Body of pancreas (tissue), 4 donors: ENCODE results near the gene MRPL9. TPM values are rescaled to one million over a fixed set of nuclear protein-coding genes. Genes with fewer than 3 reads are reported as not detected.

ENCODE experiments used
- ATAC-seq: fragments of 150-250 bp; one replicate; pipeline ENCODE4 v1.9.1; 2016
- DNase-seq, 4 donors: peaks; one replicate each; pipeline ENCODE4 v3.0.0-alpha.2; 2019
- H3K27ac ChIP-seq, 4 donors: fragments of 200-600 bp; sonication (generic); 1 replicate in 3 of 4; 2 replicates in 1 of 4; pipeline versions ENCODE4 v1.5.1 to v1.6.1; 2016 to 2019; ENCODE audit warnings: mild to moderate bottlenecking in 1 of 4, mixed read lengths in 1 of 4, moderate library complexity in 1 of 4
- H3K27me3 ChIP-seq, 2 donors: fragments of 200-600 bp; sonication (generic); one replicate each; pipeline ENCODE4 v1.6.0; 2016; ENCODE audit warnings: mild to moderate bottlenecking in 1 of 2
- H3K36me3 ChIP-seq, 2 donors: fragments of 200-600 bp; sonication (generic); replicated peaks in 1 of 2; 2 replicates each; pipeline ENCODE4 v1.5.1; 2016; ENCODE audit warnings: low read depth in 2 of 2; ENCODE audit not compliant: insufficient read depth in 1 of 2
- H3K4me1 ChIP-seq: fragments of 200-600 bp; sonication (generic); one replicate; pipeline ENCODE4 v1.6.0; 2016
- H3K4me3 ChIP-seq, 2 donors: fragments of 200-600 bp; sonication (generic); 1 replicate in 1 of 2; 2 replicates in 1 of 2; pipeline ENCODE4 v1.5.1; 2016 to 2019
- H3K9me3 ChIP-seq, 3 donors: fragments of 200-600 bp; sonication (generic); 1 replicate in 2 of 3; 2 replicates in 1 of 3; pipeline ENCODE4 v1.5.1; 2016
- POLR2A ChIP-seq, 3 donors: fragments of 450-650 bp; IDR thresholded peaks; one replicate each; pipeline ENCODE4 v1.6.1; 2016; ENCODE audit warnings: antibody characterized with exemption in 3 of 3, mild to moderate bottlenecking in 2 of 3
- WGBS, 2 donors: methylation state at CpG; one replicate each; pipeline ENCODE4 v1.1.5; 2017; 5-methylcytosine and 5-hydroxymethylcytosine counted together
- intact Hi-C: fragments of 100-400 bp; cut with DNase I; formaldehyde crosslinking; loops from one replicate; pipeline ENCODE4 v1.15.1; 2023
- total RNA-seq, 2 donors: library from RNA; depleted of rRNA; stranded (reverse); fragments of >200 nt; gene quantifications; one replicate each; pipeline ENCODE4 v1.1.0, GENCODE V29; 2016
- TF ChIP-seq, protein P1 (sequence below), 7 experiments: fragments of 450-650 bp in 4 of 7; fragments of 200-600 bp in 3 of 7; sonication (generic) in 3 of 7; IDR thresholded peaks; one replicate each; pipeline ENCODE4 v1.5.1; 2016 to 2019; ENCODE audit warnings: antibody characterized with exemption in 7 of 7

The MRPL9 gene
- total RNA-seq, 2 donors from 2014 or later: 24.6 to 40.2 TPM

DNA sequence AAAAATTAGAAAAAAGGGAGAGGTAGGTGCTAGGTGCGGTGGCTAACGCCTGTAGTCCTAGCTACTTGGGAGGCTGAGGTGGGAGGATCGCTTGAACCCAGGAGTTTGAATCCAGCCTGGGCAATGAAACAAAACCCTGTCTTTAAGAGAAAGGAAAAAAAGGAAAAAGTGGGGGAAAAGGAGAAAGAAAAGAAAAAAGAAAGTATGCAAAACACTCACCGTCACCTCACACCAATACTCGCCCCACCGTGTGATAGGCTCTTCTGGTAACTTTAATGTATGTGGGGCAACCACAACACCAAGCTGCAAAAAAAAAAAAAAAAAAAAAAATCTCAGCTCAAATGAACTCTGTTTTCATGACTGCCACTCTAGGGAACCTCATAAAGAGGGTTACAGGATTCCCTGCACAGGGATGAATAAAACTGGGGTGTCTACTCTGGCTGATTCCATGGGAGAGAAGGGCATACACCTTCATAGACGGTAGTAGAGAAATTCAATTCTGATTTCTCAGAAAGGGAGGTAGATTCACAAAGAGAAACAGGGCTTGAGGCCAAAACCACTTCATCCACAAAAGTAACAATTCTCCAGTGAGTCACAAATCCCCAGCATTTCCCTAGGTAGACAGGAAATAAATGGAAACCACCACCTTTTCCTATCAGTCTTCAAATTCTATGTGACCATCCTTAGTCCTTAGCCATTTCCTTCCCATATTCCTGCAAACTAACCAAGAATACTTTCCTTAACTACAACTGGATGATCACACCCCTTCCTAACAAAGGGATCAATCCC, 2.5 kb downstream of the MRPL9 start:
- DNase-seq (no peak), ATAC-seq (no peak)
- Histone ChIP-seq H3K4me3 (no peak overlapping the region), H3K36me3 (peaks cover 0 to 8% of the 10 kb centered on the region in 2 donors), H3K9me3 (no peaks in the 10 kb centered on the region), H3K27me3 (no peaks in the 10 kb centered on the region), H3K27ac (no peak overlapping the region), H3K4me1 (peaks cover 14% of the 10 kb centered on the region)
- no peak for TF ChIP-seq POLR2A (IDR thresholded peaks at IDR 0.05)
- TF ChIP-seq, protein P1, sequence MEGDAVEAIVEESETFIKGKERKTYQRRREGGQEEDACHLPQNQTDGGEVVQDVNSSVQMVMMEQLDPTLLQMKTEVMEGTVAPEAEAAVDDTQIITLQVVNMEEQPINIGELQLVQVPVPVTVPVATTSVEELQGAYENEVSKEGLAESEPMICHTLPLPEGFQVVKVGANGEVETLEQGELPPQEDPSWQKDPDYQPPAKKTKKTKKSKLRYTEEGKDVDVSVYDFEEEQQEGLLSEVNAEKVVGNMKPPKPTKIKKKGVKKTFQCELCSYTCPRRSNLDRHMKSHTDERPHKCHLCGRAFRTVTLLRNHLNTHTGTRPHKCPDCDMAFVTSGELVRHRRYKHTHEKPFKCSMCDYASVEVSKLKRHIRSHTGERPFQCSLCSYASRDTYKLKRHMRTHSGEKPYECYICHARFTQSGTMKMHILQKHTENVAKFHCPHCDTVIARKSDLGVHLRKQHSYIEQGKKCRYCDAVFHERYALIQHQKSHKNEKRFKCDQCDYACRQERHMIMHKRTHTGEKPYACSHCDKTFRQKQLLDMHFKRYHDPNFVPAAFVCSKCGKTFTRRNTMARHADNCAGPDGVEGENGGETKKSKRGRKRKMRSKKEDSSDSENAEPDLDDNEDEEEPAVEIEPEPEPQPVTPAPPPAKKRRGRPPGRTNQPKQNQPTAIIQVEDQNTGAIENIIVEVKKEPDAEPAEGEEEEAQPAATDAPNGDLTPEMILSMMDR (IDR thresholded peaks at IDR 0.05): no peak
- 88 to 90% methylated on average over 7 of the region's 7 CpGs for WGBS, 2 donors
- intact Hi-C loops: no loop called here

DNA sequence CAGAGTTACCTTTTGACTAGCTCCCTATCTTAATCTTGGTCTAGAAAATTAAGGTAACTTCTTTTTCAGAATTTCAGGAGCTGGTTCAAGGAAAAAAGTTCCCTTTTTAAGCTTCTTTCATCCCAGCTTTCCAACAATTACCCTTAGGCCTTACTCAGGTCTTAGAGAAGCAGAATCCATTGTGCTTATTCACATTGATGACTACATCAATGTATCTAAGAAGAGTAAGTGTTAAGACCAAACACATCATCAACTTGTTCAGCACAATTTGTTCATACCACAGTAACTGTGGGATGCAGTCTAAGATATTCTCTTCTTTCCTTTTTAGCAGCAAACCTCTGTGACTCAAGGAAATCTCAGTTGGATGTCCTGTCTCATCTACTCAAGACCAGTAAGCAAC, 4.1 kb downstream of the MRPL9 start:
- Histone ChIP-seq H3K4me3 (no peak overlapping the region), H3K4me1 (peaks cover 10% of the 10 kb centered on the region), H3K36me3 (peaks cover 0 to 8% of the 10 kb centered on the region in 2 donors), H3K27ac (no peak overlapping the region), H3K27me3 (no peaks in the 10 kb centered on the region), H3K9me3 (no peaks in the 10 kb centered on the region)
- no peak for DNase-seq
- no peak for ATAC-seq
- intact Hi-C loops: no loop called here
- TF ChIP-seq, protein P1 (IDR thresholded peaks at IDR 0.05): no peak
- no peak for TF ChIP-seq POLR2A (IDR thresholded peaks at IDR 0.05)

DNA sequence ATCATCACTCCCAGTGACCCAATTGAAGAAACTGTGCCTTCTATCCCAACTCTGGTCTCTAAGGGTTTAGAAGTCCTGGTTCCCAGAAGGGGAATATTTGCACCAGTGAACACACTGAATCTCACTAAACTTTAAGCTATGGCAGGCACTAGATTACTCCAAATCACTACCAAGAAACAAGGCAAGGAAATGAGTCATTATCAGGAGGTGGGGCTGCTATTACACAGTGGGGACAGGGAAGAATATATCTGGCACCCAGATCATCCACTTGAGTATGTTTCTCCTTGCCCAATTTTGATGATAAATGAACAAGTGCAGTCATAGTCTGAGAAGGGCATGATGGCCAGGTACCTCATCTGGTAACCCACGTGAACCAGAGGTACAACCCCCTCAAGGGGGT, 7.0 kb downstream of the MRPL9 start:
- Histone ChIP-seq H3K27ac (no peak overlapping the region), H3K9me3 (no peaks in the 10 kb centered on the region), H3K4me1 (no peaks in the 10 kb centered on the region), H3K36me3 (peaks cover 0 to 8% of the 10 kb centered on the region in 2 donors), H3K27me3 (no peaks in the 10 kb centered on the region), H3K4me3 (no peak overlapping the region)
- TF ChIP-seq, protein P1 (IDR thresholded peaks at IDR 0.05): no peak
- TF ChIP-seq POLR2A (IDR thresholded peaks at IDR 0.05): no peak
- no peak for DNase-seq
- WGBS, 2 donors: 55 to 67% methylated on average over 1 of the region's 1 CpG
- no peak for ATAC-seq
- intact Hi-C loops: no loop called here

DNA sequence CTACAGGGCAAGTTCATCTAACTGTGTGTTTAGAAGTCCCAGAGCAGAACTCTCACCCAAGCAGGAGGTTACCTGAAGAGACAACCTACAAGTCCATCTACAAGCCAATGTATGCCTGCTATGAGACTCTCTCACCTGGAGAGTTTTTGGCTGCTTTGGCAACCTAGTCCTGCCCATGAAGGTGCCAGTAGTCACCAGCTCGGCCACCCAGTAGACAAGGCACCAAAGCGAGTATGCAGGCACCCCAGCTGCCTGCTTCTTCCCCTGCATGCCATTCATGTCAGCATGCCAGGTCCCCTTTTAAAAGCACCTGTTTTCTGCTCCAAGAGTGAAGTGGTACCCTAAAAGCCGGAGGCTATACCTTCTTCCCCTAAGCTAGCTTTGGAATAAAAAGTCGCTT, 21.8 kb downstream of the MRPL9 start:
- TF ChIP-seq, protein P1 (IDR thresholded peaks at IDR 0.05): no peak
- no peak for TF ChIP-seq POLR2A (IDR thresholded peaks at IDR 0.05)
- DNase-seq (no peak), ATAC-seq (no peak)
- H3K36me3 ChIP-seq: no peaks in the 10 kb centered on the region
- 78 to 82% methylated on average over 3 to 4 of the region's 4 CpGs for WGBS, 2 donors
- H3K4me1 ChIP-seq: peaks cover 9% of the 10 kb centered on the region
- no peaks in the 10 kb centered on the region for H3K9me3 ChIP-seq
- H3K4me3 ChIP-seq: no peak overlapping the region
- intact Hi-C loops: no loop called here
- no peak overlapping the region for H3K27ac ChIP-seq
- no peaks in the 10 kb centered on the region for H3K27me3 ChIP-seq
